Measurements from ENCODE around the gene PTN.

GRCh38 chr7:137287651-137288258, 55.8 kb downstream of the PTN start:
- TF ChIP-seq TEAD3 (CRISPR knock-in tag; optimal IDR thresholded peaks at IDR 0.05; ENCODE audit: borderline replicate concordance) (no peak), MAFG (CRISPR knock-in tag; IDR thresholded peaks at IDR 0.05) (no peak), EP300 (IDR thresholded peaks at IDR 0.05; ENCODE audit: low read depth in 2 of 2, low read length in 2 of 2) (no peak), EP300 (CRISPR knock-in tag; IDR thresholded peaks at IDR 0.05; ENCODE audit: borderline replicate concordance) (no peak), ZNF101 (CRISPR knock-in tag; IDR thresholded peaks at IDR 0.05; ENCODE audit: borderline replicate concordance, low read depth) (no peak), FOXM1 (CRISPR knock-in tag; IDR thresholded peaks at IDR 0.05) (no peak), FOXK2 (IDR thresholded peaks at IDR 0.05) (no peak), ZNF678 (CRISPR knock-in tag; IDR thresholded peaks at IDR 0.05) (no peak), ZBTB7B (CRISPR knock-in tag; IDR thresholded peaks at IDR 0.05) (no peak), BRCA1 (CRISPR knock-in tag; IDR thresholded peaks at IDR 0.05) (no peak), TAF1 (CRISPR knock-in tag; IDR thresholded peaks at IDR 0.05) (no peak), DPF2 (CRISPR knock-in tag; IDR thresholded peaks at IDR 0.05; ENCODE audit: borderline replicate concordance, low read depth) (no peak)
- TF ChIP-seq, protein P1, sequence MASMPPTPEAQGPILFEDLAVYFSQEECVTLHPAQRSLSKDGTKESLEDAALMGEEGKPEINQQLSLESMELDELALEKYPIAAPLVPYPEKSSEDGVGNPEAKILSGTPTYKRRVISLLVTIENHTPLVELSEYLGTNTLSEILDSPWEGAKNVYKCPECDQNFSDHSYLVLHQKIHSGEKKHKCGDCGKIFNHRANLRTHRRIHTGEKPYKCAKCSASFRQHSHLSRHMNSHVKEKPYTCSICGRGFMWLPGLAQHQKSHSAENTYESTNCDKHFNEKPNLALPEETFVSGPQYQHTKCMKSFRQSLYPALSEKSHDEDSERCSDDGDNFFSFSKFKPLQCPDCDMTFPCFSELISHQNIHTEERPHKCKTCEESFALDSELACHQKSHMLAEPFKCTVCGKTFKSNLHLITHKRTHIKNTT (CRISPR knock-in tag; IDR thresholded peaks at IDR 0.05) = no peak

Data from HepG2 (cell line).